GM21786 (cell line): Measurements from ENCODE around the gene SOX3.

Experiments
- ATAC-seq: cut with Tn5 transposase; IDR thresholded peaks from one replicate; pipeline ENCODE4 v1.9.1; 2021; ENCODE audit not compliant: unreplicated experiment

The SOX3 gene

GRCh38 chrX:140500441-140500840 lies 4.4 kb downstream of the SOX3 start:
- no peak for ATAC-seq

- ATAC-seq, result no peak
Measured at GRCh38 chrX:140495739-140496138, 9.1 kb downstream of the SOX3 start.

GRCh38 chrX:140492066-140492994 lies 12.5 kb downstream of the SOX3 start:
- ATAC-seq, result no peak

GRCh38 chrX:140480765-140481164 lies 24.1 kb downstream of the SOX3 start:
- no peak for ATAC-seq

GRCh38 chrX:140477987-140478386 lies 26.9 kb downstream of the SOX3 start:
- ATAC-seq, result no peak

- no peak for ATAC-seq
Measured at GRCh38 chrX:140475025-140475424, 29.8 kb downstream of the SOX3 start.

GRCh38 chrX:140467211-140467610 lies 37.7 kb downstream of the SOX3 start:
- ATAC-seq, result no peak
